Measurements from ENCODE around the gene CREB3L2.

DNA sequence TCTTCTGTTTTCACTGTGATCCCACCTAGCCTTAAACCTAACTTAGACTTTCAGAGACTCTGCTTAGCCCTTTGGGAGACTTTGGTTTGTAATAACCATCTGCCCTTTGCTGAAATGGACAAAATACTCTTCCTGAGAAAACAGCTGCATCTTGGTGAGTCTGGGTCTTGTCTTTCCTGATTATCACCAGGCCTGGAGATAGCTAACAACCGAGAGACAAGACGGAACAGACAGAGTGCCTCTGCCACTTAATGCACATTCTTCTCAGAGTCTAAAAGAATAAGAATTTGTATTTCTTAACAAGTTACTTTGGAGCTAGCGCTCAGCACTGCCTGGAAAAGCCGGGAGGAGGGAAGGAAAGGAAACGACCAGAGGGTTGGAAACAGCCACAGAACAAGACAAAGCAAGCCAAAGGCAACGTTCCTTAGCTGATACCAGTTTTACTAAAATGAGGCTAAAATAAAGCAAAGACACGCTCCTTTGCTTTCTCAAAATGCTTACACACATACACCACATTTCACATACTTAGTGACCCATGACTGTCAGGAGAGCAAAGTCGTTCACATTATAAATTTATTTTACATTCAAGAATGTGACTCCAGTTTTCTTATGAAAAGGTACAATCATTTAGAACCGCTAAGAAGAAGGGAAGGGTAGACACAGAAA is 84.8 kb downstream of the CREB3L2 start:
- TF ChIP-seq SREBF2 (IDR thresholded peaks at IDR 0.05; ENCODE audit: low read length) (no peak), YY1 (IDR thresholded peaks at IDR 0.05; ENCODE audit: low read depth, low read length) (no peak), SP1 (IDR thresholded peaks at IDR 0.05; ENCODE audit: low read depth, low read length) (no peak), ZZZ3 (IDR thresholded peaks at IDR 0.05; ENCODE audit: control insufficient read depth, insufficient read length, low read depth) (no peak), POLR2A (IDR thresholded peaks at IDR 0.05; ENCODE audit: low read depth, low read length) (no peak; the same call in 1 of the 2 replicates), ZNF384 (IDR thresholded peaks at IDR 0.05; ENCODE audit: borderline replicate concordance, low read depth, low read length) (no peak), MEF2B (IDR thresholded peaks at IDR 0.05; ENCODE audit: partially characterized antibody, poor library complexity, severe bottlenecking) (no peak), POLR2AphosphoS5 (IDR thresholded peaks at IDR 0.05; ENCODE audit: low read length) (no peak), RELA (IDR thresholded peaks at IDR 0.05; ENCODE audit: borderline replicate concordance, partially characterized antibody) (no peak), CBFB (IDR thresholded peaks at IDR 0.05; ENCODE audit: low read depth) (no peak)
- TF ChIP-seq, protein P1, sequence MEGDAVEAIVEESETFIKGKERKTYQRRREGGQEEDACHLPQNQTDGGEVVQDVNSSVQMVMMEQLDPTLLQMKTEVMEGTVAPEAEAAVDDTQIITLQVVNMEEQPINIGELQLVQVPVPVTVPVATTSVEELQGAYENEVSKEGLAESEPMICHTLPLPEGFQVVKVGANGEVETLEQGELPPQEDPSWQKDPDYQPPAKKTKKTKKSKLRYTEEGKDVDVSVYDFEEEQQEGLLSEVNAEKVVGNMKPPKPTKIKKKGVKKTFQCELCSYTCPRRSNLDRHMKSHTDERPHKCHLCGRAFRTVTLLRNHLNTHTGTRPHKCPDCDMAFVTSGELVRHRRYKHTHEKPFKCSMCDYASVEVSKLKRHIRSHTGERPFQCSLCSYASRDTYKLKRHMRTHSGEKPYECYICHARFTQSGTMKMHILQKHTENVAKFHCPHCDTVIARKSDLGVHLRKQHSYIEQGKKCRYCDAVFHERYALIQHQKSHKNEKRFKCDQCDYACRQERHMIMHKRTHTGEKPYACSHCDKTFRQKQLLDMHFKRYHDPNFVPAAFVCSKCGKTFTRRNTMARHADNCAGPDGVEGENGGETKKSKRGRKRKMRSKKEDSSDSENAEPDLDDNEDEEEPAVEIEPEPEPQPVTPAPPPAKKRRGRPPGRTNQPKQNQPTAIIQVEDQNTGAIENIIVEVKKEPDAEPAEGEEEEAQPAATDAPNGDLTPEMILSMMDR (IDR thresholded peaks at IDR 0.05 in 2 of 3, conservative IDR thresholded peaks at IDR 0.05 in 1 of 3; ENCODE audit: control insufficient read depth in 2 of 3, extremely low read depth in 1 of 3, insufficient read depth in 1 of 3, low read depth in 3 of 3, low read length in 3 of 3) = no peak
- TF ChIP-seq, protein P2, sequence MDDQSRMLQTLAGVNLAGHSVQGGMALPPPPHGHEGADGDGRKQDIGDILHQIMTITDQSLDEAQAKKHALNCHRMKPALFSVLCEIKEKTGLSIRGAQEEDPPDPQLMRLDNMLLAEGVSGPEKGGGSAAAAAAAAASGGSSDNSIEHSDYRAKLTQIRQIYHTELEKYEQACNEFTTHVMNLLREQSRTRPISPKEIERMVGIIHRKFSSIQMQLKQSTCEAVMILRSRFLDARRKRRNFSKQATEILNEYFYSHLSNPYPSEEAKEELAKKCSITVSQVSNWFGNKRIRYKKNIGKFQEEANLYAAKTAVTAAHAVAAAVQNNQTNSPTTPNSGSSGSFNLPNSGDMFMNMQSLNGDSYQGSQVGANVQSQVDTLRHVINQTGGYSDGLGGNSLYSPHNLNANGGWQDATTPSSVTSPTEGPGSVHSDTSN (IDR thresholded peaks at IDR 0.05; ENCODE audit: insufficient replicate concordance, low read depth, low read length) = no peak

Data from GM12878 (cell line).